ENCODE data around the gene TPPP2. TPM values are rescaled to one million over a fixed set of nuclear protein-coding genes. Genes with fewer than 3 reads are reported as not detected.

Gene TPPP2
- total RNA-seq, 4 donors from 2014 or later: not detected

DNA sequence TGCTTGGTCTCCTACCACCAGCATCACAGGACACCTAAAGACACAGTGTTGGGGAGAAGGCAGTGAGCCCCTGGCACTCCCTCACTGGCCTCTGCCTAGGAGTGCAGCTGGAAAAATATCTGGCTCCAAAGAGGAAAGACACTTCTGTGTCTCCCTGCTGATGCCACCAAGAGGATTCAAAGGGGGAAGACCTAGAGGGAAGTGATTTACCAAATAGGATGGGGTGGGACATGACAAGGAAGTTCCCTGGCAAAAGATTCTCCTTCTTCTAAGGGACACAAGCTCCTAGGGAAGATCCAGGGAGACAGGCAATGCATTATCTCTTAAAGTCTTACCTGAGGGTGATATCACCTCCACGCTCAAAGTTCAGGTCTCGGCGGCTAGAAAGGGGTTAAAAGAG is 11.2 kb upstream of the TPPP2 start:
- 94% methylated on average over 3 of the region's 3 CpGs for WGBS

GRCh38 chr14:21019366-21019765 is 10.7 kb upstream of the TPPP2 start:
- intact Hi-C loops (cut with DNase I): loop anchor here (5.0 kb wide), 1 partner anchor 73 kb away; no protein-coding TSS in a partner anchor
- Histone ChIP-seq H3K27ac (replicated peaks in 1 of 4) (no peak overlapping the region), H3K36me3 (peaks cover 23 to 64% (median 62%) of the 10 kb centered on the region in 4 donors), H3K27me3 (no peaks in the 10 kb centered on the region), H3K4me1 (peaks cover 14 to 69% (median 42%) of the 10 kb centered on the region in 4 donors), H3K9me3 (no peaks in the 10 kb centered on the region), H3K4me3 (no peak overlapping the region)
- WGBS: 50% methylated on average over 1 of the region's 1 CpG
- DNase-seq (ENCODE audit: extremely low spot score): no peak
- no peak for TF ChIP-seq CTCF (IDR thresholded peaks at IDR 0.05)
- TF ChIP-seq POLR2A (IDR thresholded peaks at IDR 0.05; ENCODE audit: low read depth): no peak
- no peak for TF ChIP-seq POLR2AphosphoS5 (IDR thresholded peaks at IDR 0.05)
- TF ChIP-seq EP300 (IDR thresholded peaks at IDR 0.05): no peak

More for the DNA sequence above, 11.2 kb upstream of the TPPP2 start:
- DNase-seq (ENCODE audit: extremely low spot score): no peak
- intact Hi-C loops (cut with DNase I): loop anchor here (5.0 kb wide), 1 partner anchor 74 kb away; no protein-coding TSS in a partner anchor
- H3K36me3 ChIP-seq: peaks cover 23 to 64% (median 62%) of the 10 kb centered on the region in 4 donors
- no peak for TF ChIP-seq CTCF (IDR thresholded peaks at IDR 0.05)
- TF ChIP-seq EP300 (IDR thresholded peaks at IDR 0.05): no peak
- TF ChIP-seq POLR2AphosphoS5 (IDR thresholded peaks at IDR 0.05): no peak
- no peaks in the 10 kb centered on the region for H3K9me3 ChIP-seq
- no peaks in the 10 kb centered on the region for H3K27me3 ChIP-seq
- H3K4me3 ChIP-seq: no peak overlapping the region
- H3K27ac ChIP-seq (replicated peaks in 1 of 4): no peak overlapping the region
- peaks cover 10 to 63% (median 36%) of the 10 kb centered on the region in 4 donors for H3K4me1 ChIP-seq

DNA sequence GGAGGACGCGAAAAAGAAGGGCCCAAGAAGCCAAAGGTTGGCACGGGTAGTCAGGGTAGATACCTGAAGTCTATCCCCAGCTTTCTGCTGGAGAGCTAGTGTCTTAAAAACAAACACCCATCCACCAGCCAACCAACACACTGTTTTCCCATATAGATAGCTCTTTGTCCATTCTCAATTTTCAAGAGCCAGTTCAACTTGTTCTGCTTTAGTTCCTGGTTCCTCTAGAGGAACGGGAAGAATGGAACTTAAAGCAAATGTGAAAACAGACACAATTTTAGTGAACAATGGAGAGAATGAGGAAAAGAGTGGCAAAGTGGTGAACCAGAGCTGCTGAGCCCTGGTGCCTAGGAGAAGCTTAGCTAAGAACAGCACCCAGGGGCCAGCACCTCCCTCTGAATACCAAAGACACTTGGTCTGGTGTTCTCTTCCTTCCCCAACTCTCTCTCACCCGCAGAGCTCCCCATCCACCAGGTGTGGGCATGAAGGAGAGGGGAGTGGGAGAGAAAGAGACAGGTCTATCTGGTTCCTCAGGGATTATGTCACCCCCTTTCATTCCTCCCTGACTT is 9.0 kb upstream of the TPPP2 start:
- TF ChIP-seq EP300 (IDR thresholded peaks at IDR 0.05) (no peak), CTCF (IDR thresholded peaks at IDR 0.05) (no peak), POLR2AphosphoS5 (IDR thresholded peaks at IDR 0.05) (no peak), POLR2A (IDR thresholded peaks at IDR 0.05; ENCODE audit: low read depth) (no peak)
- 83% methylated on average over 5 of the region's 5 CpGs for WGBS
- Histone ChIP-seq H3K27ac (replicated peaks in 1 of 4) (peak overlapping the region; percentile 4 to 22 (median 10)), H3K4me3 (no peak overlapping the region), H3K27me3 (no peaks in the 10 kb centered on the region), H3K9me3 (no peaks in the 10 kb centered on the region), H3K36me3 (peaks cover 23 to 62% (median 61%) of the 10 kb centered on the region in 4 donors), H3K4me1 (peaks cover 19 to 72% (median 46%) of the 10 kb centered on the region in 4 donors)
- no peak for DNase-seq (ENCODE audit: extremely low spot score)
- intact Hi-C loops (cut with DNase I): no loop called here

DNA sequence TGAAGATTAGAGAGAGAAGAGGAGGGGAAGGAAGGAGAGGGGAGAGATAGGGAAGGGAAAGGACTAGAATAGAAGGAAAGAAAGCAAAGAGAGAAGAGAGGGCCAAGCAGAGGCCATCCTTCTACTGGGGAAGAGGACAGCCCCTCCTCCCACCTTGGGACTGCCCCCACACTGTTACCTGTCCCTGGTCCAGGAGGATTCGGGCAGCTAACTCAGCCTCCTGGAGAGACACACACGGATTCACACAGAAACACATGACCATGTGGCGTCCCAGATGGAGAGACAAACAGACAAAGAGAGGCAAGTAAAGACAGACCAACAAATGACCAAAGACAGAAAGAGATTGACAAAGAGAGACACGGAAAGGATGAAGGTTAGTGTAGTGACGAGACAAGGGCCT is 7.3 kb upstream of the TPPP2 start:
- Histone ChIP-seq H3K9me3 (no peaks in the 10 kb centered on the region), H3K27ac (replicated peaks in 1 of 4) (peak overlapping the region; percentile 90 to 96 (median 95)), H3K4me3 (peak overlapping the region; percentile 77 to 95 (median 88)), H3K4me1 (peaks cover 31 to 79% (median 51%) of the 10 kb centered on the region in 4 donors), H3K36me3 (peaks cover 23 to 48% (median 46%) of the 10 kb centered on the region in 4 donors), H3K27me3 (no peaks in the 10 kb centered on the region)
- intact Hi-C loops (cut with DNase I): no loop called here
- TF ChIP-seq POLR2A (IDR thresholded peaks at IDR 0.05; ENCODE audit: low read depth) (no peak), EP300 (IDR thresholded peaks at IDR 0.05) (peak; percentile 5), CTCF (IDR thresholded peaks at IDR 0.05) (no peak), POLR2AphosphoS5 (IDR thresholded peaks at IDR 0.05) (no peak)
- no peak for DNase-seq (ENCODE audit: extremely low spot score)
- 71% methylated on average over 5 of the region's 5 CpGs for WGBS

All from esophagus muscularis mucosa (tissue), 4 donors.